Kidney (tissue), 14 donors: ENCODE data around the gene LHX2. TPM values are rescaled to one million over a fixed set of nuclear protein-coding genes. Genes with fewer than 3 reads are reported as not detected.

Experiments
- DNase-seq, 5 donors: peaks; one replicate each; pipeline ENCODE4 v3.0.0-alpha.2; 2013 to 2020
- FAIRE-seq: peaks from 2 replicates; lab custom pipeline; 2012; peaks lifted over from hg19 to GRCh38; lab: Jason Lieb, UNC
- H3K27ac ChIP-seq, 2 donors: one replicate each; pipeline ENCODE4 v1.7.0; 2013; ENCODE audit warnings: low read depth in 2 of 2, low read length in 2 of 2, inconsistent platforms in 1 of 2
- H3K27me3 ChIP-seq: one replicate; pipeline ENCODE4 v1.7.1; 2013; ENCODE audit warnings: low read length, inconsistent platforms; ENCODE audit not compliant: control insufficient read depth, insufficient read depth
- H3K36me3 ChIP-seq, 3 donors: one replicate each; pipeline versions ENCODE4 v1.7.0 to v1.7.1; 2013; ENCODE audit warnings: low read length in 3 of 3, control low read depth in 1 of 3, inconsistent platforms in 1 of 3; ENCODE audit not compliant: insufficient read depth in 3 of 3, control insufficient read depth in 2 of 3
- H3K4me1 ChIP-seq, 3 donors: one replicate each; pipeline versions ENCODE4 v1.7.0 to v1.7.1; 2013; ENCODE audit warnings: low read length in 3 of 3, inconsistent platforms in 1 of 3, low read depth in 1 of 3; ENCODE audit not compliant: control insufficient read depth in 2 of 3, insufficient read depth in 2 of 3
- H3K4me3 ChIP-seq, 3 donors: one replicate each; pipeline versions ENCODE4 v1.7.0 to v1.8.1; 2013; ENCODE audit warnings: low read length in 3 of 3, control low read depth in 1 of 3, inconsistent platforms in 1 of 3
- H3K9ac ChIP-seq, 3 donors: one replicate each; pipeline versions ENCODE4 v1.7.0 to v1.7.1; 2013; ENCODE audit warnings: low read length in 3 of 3, control low read depth in 1 of 3, inconsistent platforms in 1 of 3
- H3K9me3 ChIP-seq, 3 donors: one replicate each; pipeline versions ENCODE4 v1.7.0 to v1.7.1; 2013; ENCODE audit warnings: low read length in 3 of 3, control low read depth in 1 of 3, inconsistent platforms in 1 of 3; ENCODE audit not compliant: control insufficient read depth in 2 of 3, insufficient read depth in 1 of 3
- intact Hi-C: fragments of 100-400 bp; cut with DNase I; formaldehyde crosslinking; loops from one replicate; pipeline ENCODE4 v1.11.1; 2022
- polyA plus RNA-seq: library from polyadenylated mRNA; stranded (reverse); fragments of 350-450 nt; fragmentation: Illumina TruSeq; extraction: RNeasy Lipid Tissue Mini Kit (QIAGEN cat#74804); gene quantifications from one replicate; pipeline ENCODE4 v1.2.3, GENCODE V29; 2014; ENCODE audit warnings: low read depth, low replicate concordance; ENCODE audit not compliant: insufficient read depth
- total RNA-seq: library from RNA; stranded (reverse); fragmentation: NEBNext Ultra II Directional; extraction: Animal tissue kit (Norgen Biotek cat#: 25700); gene quantifications from one replicate; pipeline ENCODE4 v1.2.1, GENCODE V29; 2021
- TF ChIP-seq, protein P1 (sequence below): IDR thresholded peaks from 3 replicates; pipeline ENCODE4 v1.5.1; 2012; ENCODE audit warnings: mild to moderate bottlenecking, moderate library complexity, borderline replicate concordance; ENCODE audit not compliant: insufficient read depth; ENCODE audit errors: extremely low read depth
- donor health status: control.
- donor health status: control.
- donor health status: control.
- donor health status: control.
- donor health status: control.
- donor health status: DM: yes; HTN: yes; CAD: no.
- donor health status: Normal renal cell carcinoma (clear cell type).

The LHX2 gene
- total and polyA plus RNA-seq, 2 donors from 2014 or later = not detected

DNA sequence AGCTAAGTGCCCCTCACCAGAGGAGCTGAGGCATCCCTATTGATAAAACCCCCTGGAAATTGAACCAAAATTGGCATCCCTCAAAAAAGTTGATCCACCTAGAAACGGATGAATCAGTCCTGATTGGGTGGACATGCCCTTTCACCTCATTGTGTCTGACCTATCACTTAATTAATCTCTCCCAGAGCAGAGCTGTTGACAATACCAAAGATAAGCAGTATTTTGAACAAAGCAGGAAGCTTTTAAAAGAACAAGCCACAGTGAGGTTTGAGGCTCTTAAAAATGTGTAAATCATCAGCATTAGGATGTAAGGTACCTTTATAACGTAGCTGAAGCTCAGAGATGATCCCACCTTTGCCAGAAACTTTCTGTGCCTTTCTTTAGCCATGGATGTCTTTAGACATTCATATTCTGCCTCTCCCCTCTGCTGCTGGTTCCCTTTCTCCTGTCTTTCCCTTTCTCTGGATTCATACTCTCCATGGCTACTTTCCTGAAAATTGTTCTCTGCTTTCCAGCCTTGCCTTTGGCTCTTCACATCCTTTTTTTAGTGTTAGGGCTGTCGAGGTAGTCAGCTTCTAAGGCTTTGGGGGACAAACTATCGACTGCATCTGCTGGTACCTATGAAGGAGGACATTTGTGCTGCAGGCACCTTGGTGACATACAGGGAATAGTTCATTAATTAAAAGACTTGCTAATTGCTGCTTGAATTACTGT lies 7.8 kb upstream of the LHX2 start:
- peaks cover 85% of the 10 kb centered on the region for H3K27me3 ChIP-seq
- intact Hi-C loops = no loop called here
- no peak overlapping the region for H3K27ac ChIP-seq

GRCh38 chr9:124004593-124004992 lies 7.0 kb upstream of the LHX2 start:
- H3K27me3 ChIP-seq = peaks cover 89% of the 10 kb centered on the region
- FAIRE-seq (no peak), DNase-seq (peak in 1 of 5 donors; percentile 12)
- H3K9ac ChIP-seq = no peak overlapping the region
- H3K9me3 ChIP-seq = no peaks in the 10 kb centered on the region
- intact Hi-C loops = no loop called here
- H3K27ac ChIP-seq = no peak overlapping the region
- TF ChIP-seq, protein P1, sequence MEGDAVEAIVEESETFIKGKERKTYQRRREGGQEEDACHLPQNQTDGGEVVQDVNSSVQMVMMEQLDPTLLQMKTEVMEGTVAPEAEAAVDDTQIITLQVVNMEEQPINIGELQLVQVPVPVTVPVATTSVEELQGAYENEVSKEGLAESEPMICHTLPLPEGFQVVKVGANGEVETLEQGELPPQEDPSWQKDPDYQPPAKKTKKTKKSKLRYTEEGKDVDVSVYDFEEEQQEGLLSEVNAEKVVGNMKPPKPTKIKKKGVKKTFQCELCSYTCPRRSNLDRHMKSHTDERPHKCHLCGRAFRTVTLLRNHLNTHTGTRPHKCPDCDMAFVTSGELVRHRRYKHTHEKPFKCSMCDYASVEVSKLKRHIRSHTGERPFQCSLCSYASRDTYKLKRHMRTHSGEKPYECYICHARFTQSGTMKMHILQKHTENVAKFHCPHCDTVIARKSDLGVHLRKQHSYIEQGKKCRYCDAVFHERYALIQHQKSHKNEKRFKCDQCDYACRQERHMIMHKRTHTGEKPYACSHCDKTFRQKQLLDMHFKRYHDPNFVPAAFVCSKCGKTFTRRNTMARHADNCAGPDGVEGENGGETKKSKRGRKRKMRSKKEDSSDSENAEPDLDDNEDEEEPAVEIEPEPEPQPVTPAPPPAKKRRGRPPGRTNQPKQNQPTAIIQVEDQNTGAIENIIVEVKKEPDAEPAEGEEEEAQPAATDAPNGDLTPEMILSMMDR = no peak
- no peaks in the 10 kb centered on the region for H3K4me1 ChIP-seq
- H3K4me3 ChIP-seq = no peak overlapping the region
- no peaks in the 10 kb centered on the region for H3K36me3 ChIP-seq

More for the DNA sequence above, 7.8 kb upstream of the LHX2 start:
- no peaks in the 10 kb centered on the region for H3K9me3 ChIP-seq
- no peak overlapping the region for H3K9ac ChIP-seq
- TF ChIP-seq, protein P1 = no peak
- H3K4me3 ChIP-seq = no peak overlapping the region
- no peaks in the 10 kb centered on the region for H3K36me3 ChIP-seq
- DNase-seq (peak in 1 of 5 donors; percentile 18), FAIRE-seq (no peak)
- peaks cover 0 to 2% (median 0%) of the 10 kb centered on the region in 3 donors for H3K4me1 ChIP-seq

GRCh38 chr9:124005029-124005771 lies 6.4 kb upstream of the LHX2 start:
- intact Hi-C loops = no loop called here
- Histone ChIP-seq H3K4me1 (no peaks in the 10 kb centered on the region), H3K27me3 (peaks cover 95% of the 10 kb centered on the region), H3K9me3 (no peaks in the 10 kb centered on the region), H3K4me3 (no peak overlapping the region), H3K9ac (no peak overlapping the region), H3K27ac (no peak overlapping the region), H3K36me3 (no peaks in the 10 kb centered on the region)
- FAIRE-seq (no peak), DNase-seq (no peak)
- TF ChIP-seq, protein P1 = no peak
